HG03135 (cell line): Measurements from ENCODE around the gene RBBP4.
"Not testable (repeated sequence)": the region's sequence is repeated elsewhere in the genome, so short reads cannot be mapped to it uniquely, and the experiment has no call there.

Experiments used
- ATAC-seq: cut with Tn5 transposase; IDR thresholded peaks from one replicate; pipeline ENCODE4 v1.9.1; 2021; ENCODE audit warnings: mild to moderate bottlenecking, moderate library complexity; ENCODE audit not compliant: unreplicated experiment

The RBBP4 gene

GRCh38 chr1:32650752-32651460 lies at the start of gene RBBP4:
TSS of gene RBBP4 (plus strand) at chr1:32651208. CDS start at chr1:32651307, 99 bp downstream.
- peak; percentile 77 for ATAC-seq

GRCh38 chr1:32605711-32606424 lies 45.1 kb upstream of the RBBP4 start:
- no peak for ATAC-seq

- ATAC-seq = no peak
These were observed 44.2 kb upstream of the RBBP4 start for GRCh38 chr1:32606565-32607371.

DNA sequence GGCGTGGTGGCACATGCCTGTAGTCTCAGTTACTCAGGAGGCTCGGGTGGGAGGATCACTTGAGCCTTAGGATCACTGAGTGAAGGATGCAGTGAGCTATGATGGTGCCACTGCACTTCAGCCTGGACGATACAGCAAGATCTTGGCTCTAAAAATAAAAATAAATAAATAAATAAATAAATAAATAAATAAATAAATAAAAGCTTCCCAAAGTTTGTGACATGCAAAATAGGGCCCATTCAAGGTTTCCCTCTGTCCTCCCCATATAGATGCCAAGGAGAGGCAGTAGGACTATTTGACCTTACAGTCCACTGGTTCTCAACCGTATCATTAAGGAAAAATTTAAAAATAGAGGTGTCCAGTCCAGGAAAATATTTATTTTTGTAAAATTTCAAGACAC lies 41.8 kb upstream of the RBBP4 start:
- ATAC-seq = no peak

DNA sequence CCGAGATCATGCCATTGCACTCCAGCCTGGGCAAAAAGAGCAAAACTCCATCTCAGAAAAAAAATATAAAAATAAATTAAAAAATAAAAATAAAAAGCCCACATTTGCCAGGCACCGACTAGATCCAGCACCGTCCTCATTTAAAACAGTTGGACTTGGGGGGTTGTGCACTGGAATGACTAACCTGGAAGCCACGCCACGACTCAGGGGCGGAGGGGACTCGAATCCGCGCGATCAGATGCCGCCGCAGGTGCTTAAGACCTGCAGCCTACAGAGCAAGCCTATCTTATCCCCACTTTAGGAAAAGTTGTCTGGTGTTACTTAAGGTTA lies 39.2 kb upstream of the RBBP4 start:
- no peak for ATAC-seq

DNA sequence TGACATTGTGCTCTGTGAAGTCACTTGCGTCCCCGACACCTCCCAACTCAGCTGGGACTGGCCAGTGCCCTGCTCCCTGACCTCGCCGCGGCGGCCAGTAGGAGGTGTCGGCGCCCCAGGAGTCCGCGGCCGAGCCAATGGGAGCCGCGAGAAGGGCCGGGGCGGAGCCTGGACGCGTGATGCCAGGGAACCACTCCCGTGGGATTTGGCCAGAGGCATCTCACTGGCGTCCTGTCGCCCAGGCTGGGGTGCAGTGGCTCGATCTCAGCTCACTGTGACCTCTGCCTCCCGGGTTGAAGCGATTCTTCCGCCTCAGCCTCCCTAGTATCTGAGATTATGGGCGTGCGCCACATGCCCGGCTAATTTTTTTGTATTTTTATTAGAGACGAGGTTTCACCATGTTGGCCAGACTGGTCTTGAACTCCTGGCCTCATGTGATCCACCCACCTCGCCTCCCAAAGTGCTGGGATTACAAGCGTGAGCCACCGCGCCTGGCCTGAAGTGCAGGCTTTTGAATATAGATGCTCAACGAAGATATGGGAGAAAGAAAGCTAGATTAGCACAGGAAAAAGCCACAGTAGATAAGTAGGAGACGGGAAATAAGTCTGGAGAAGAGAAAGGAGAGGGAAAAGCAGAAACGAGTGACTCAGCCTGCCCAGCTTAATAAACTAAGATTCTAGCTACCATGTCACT lies 38.7 kb upstream of the RBBP4 start:
- ATAC-seq = no peak

GRCh38 chr1:32613472-32613871 lies 37.5 kb upstream of the RBBP4 start:
- ATAC-seq = no peak

DNA sequence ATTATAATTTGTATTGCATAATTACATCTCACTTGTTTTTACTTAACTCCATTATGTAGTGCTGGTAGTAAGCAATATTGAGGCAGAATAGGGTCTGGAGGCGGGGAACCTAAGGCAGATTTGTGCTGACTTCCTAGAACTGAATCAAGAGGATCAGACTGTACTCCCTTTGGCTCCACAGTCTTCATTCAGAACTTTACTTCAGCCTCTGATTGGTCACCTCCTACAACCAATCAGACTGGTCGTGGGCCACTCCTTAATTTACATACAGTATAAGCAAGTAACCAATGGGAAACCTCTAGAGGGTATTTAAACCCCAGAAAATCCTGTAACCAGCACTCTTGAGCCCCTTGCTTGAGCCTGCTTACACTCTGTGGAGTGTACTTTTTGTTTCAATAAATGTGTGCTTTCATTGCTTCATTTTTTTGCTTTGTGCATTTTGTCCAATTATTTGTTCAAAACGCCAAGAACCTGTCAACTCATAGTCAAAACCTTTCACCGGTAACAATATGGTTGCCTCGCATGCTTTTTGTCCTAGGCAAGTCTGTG lies 32.3 kb upstream of the RBBP4 start:
- no peak for ATAC-seq

GRCh38 chr1:32619701-32620485 lies 31.1 kb upstream of the RBBP4 start:
- ATAC-seq = no peak

DNA sequence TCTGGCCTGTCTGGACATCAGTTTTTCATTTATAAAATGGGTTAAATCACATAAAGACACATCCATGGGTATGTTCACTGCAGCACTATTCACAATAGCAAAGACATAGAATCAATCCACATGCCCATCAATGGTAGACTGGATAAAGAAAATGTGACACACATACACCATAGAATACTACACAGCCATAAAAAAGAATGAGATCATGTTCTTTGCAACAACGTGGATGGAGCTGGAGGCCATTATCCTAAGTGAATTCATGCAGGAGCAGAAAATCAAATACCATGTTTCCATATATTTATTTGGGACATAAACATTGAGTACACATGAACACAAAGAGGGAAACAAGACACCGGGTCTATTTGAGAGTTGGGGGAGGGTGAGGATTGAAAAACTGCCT lies 28.8 kb upstream of the RBBP4 start:
- ATAC-seq = no peak

GRCh38 chr1:32622806-32623681 lies 28.0 kb upstream of the RBBP4 start:
- ATAC-seq = no peak

- ATAC-seq = no peak
These were observed 27.2 kb upstream of the RBBP4 start for GRCh38 chr1:32623775-32624174.

DNA sequence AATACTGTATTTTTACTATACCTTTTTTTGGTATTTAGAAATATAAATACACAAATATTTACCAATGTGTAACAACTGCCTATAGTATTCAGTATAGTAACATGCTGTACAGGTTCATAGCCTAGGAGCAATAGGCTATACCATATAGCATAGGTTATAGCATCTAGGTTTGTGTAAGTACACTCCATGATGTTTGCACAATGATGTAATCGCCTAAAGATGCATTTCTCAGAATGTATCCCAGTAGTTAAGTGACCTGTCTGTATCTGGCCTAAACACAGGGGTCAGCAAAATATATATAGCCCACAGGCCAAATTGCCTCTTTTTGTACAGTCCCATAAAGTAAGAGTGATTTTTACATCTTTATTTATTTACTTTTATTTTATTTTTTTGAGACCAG lies 24.8 kb upstream of the RBBP4 start:
- no peak for ATAC-seq

GRCh38 chr1:32627596-32628162 lies 23.3 kb upstream of the RBBP4 start:
- no peak for ATAC-seq

GRCh38 chr1:32630173-32630572 lies 20.8 kb upstream of the RBBP4 start:
- ATAC-seq = not testable (repeated sequence)

- no peak for ATAC-seq
These were observed 18.2 kb upstream of the RBBP4 start for GRCh38 chr1:32632829-32633228.

- no peak for ATAC-seq
These were observed 15.3 kb upstream of the RBBP4 start for GRCh38 chr1:32635508-32636277.
